Stimulated activated CD4-positive, alpha-beta T cell treated with anti-CD3 and anti-CD28 coated beads, Interleukin-12 subunit alpha, Interleukin-12 subunit beta, amount 100 ng/mL, for 48 hours (primary cell): ENCODE results near the gene TES.

Experiments used
- DNase-seq, 3 donors: peaks; one replicate each; pipeline ENCODE4 v3.0.0-alpha.2; 2020; ENCODE audit warnings: low read depth in 2 of 3, low spot score in 1 of 3

The TES gene

GRCh38 chr7:116193329-116194087 lies 16.8 kb upstream of the TES start:
- no peak for DNase-seq

- DNase-seq, result no peak
Observed at GRCh38 chr7:116194115-116194514, 16.2 kb upstream of the TES start.

- no peak for DNase-seq
Observed at GRCh38 chr7:116195451-116195850, 14.9 kb upstream of the TES start.

- no peak for DNase-seq
Observed at GRCh38 chr7:116196947-116197346, 13.4 kb upstream of the TES start.

GRCh38 chr7:116197360-116197759 lies 13.0 kb upstream of the TES start:
- no peak for DNase-seq

GRCh38 chr7:116198748-116199410 lies 11.5 kb upstream of the TES start:
- no peak for DNase-seq

- DNase-seq, result no peak
Observed at GRCh38 chr7:116200963-116201362, 9.4 kb upstream of the TES start.

GRCh38 chr7:116206141-116206540 lies 4.2 kb upstream of the TES start:
- DNase-seq, result no peak

GRCh38 chr7:116208919-116209318 lies 1.4 kb upstream of the TES start:
- DNase-seq, result no peak

GRCh38 chr7:116209561-116210070 lies 723 bp upstream of the TES start:
- DNase-seq, result no peak

- peak; percentile 57 to 73 (median 67) for DNase-seq
Observed at GRCh38 chr7:116211006-116211912, 920 bp downstream of the TES start.

GRCh38 chr7:116211913-116212596 lies 1.7 kb downstream of the TES start:
- DNase-seq, result no peak

GRCh38 chr7:116212869-116213268 lies 2.5 kb downstream of the TES start:
- DNase-seq, result no peak

- DNase-seq, result no peak
Observed at GRCh38 chr7:116213361-116214130, 3.2 kb downstream of the TES start.

- no peak for DNase-seq
Observed at GRCh38 chr7:116214921-116215320, 4.6 kb downstream of the TES start.

GRCh38 chr7:116215551-116215950 lies 5.2 kb downstream of the TES start:
- DNase-seq, result no peak

GRCh38 chr7:116216956-116217571 lies 6.7 kb downstream of the TES start:
- DNase-seq, result no peak

- no peak for DNase-seq
Observed at GRCh38 chr7:116218051-116218645, 7.8 kb downstream of the TES start.

- DNase-seq, result no peak
Observed at GRCh38 chr7:116218747-116219146, 8.4 kb downstream of the TES start.
